Stimulated activated CD8-positive, alpha-beta memory T cell treated with anti-CD3 and anti-CD28 coated beads, Interleukin-2, amount 100 ng/mL, for 48 hours (primary cell): ENCODE results near the gene C2CD4D.
A peak's percentile ranks its signal among the peaks of the same experiment; 100 is the strongest.

Experiments
- DNase-seq, 2 donors: peaks; one replicate each; pipeline ENCODE4 v3.0.0-alpha.2; 2020; ENCODE audit warnings: low read depth in 2 of 2

Gene C2CD4D

GRCh38 chr1:151814971-151815545 is 24.6 kb downstream of the C2CD4D start:
- DNase-seq: no peak

DNA sequence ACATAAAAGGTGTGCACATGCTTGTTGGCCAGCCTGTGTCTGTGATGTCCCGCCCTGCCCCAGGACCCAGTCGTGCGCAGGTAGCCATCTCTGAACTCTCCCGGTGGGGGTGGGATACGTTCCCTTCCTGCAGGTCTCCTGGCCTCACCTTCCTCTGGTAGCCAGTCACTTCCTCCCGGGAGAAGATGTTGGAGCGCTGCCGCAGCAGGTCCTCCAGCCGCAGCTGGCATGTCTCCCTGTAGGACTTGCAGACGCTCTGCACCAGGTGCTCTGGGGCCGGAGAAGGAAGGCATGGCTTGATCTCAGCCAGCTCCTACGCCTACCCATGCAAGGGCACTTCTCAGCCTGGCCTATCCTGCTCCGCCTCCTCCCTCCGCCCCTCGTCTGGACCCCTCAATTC is 25.2 kb downstream of the C2CD4D start:
- no peak for DNase-seq

GRCh38 chr1:151813271-151813977 is 26.2 kb downstream of the C2CD4D start:
- DNase-seq: no peak

GRCh38 chr1:151811181-151811580 is 28.4 kb downstream of the C2CD4D start:
- DNase-seq: no peak

- DNase-seq: no peak
Measured at GRCh38 chr1:151809985-151810556, 29.5 kb downstream of the C2CD4D start.

GRCh38 chr1:151809290-151809984 is 30.2 kb downstream of the C2CD4D start:
- no peak for DNase-seq

- DNase-seq: no peak
Measured at GRCh38 chr1:151807766-151808165, 31.9 kb downstream of the C2CD4D start.

DNA sequence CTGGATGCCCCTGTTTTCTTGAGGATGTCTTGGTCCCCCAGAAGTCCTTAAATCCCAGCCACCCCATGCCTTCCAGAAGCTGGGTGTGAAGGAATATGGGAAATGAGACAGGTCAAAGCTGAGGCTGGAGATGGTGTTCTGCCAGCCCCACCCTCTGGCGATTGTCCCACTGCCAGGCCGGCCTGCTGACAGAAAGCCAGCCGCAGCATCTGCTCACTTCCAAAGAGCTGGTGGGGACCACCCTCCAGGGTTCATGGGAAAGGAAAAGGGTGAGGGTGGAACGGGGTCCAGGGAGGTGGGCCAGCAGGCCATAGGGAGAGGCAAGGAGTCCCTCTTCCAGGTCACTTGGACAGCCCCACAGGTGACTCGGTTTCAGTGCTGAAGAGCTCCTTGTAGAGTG is 32.5 kb downstream of the C2CD4D start:
- DNase-seq: no peak

DNA sequence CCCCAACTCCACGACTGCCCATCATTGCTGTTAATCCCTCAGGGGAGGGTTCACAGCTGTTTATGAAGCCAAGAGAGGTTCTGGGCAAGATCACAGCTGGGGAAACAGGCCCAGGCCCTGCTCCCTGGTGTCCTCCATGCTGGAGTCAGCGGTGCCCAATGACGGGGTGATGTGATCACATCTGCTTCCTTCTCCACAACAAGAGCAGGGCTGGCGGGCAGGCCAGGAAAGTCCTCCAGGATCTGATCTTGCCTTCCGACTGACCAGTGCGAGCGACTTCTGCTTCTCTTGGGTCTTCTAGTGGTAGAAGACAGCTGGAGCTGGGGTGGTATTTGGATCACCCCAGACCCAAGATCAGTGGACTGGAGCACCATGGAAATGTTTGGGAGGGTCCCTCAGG is 33.5 kb downstream of the C2CD4D start:
- no peak for DNase-seq

GRCh38 chr1:151805066-151805820 is 34.4 kb downstream of the C2CD4D start, which contains the start of gene LINGO4:
Gene LINGO4 (minus strand): TSS chr1:151805419. CDS start chr1:151802704, 2,715 bp downstream.
- no peak for DNase-seq

DNA sequence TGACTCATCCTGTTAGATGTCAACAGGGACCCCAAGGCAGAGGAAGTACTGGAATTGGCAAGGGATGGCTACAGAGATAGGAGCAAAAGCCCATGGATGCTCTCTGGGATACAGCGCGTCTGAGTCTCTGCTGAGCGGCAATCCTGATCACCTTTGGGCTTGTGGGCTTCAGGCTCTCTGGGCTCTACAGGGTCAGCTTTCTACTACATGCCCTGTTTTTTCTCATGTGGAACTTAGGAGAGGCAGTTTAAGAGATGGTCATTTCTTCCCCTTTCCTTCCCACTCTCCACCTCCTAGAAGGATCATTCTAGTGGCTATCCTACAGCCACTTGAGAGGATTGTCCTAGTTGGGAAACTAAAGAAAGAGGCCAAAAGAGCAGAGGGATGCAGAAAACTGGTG is 35.7 kb downstream of the C2CD4D start:
- no peak for DNase-seq

DNA sequence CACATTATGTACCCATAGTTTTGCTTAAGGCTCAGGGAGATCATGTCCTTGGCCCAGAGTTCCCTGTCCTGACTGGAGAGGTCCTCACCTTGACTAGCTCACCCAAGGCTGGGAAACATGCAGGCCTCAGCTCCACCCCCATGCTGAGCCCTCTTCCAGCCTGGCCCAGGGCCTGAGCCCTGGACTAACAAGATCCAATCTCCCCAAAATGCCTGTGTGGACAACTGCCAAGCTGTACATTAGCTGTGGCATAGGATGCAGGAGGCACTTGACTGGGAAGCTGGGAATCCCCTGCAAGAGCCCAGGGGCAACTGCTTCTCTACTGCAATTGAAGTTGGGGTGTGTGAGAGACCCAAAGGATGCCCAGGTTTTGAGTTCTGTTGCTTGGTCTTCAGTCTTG is 36.5 kb downstream of the C2CD4D start:
- DNase-seq: no peak

DNA sequence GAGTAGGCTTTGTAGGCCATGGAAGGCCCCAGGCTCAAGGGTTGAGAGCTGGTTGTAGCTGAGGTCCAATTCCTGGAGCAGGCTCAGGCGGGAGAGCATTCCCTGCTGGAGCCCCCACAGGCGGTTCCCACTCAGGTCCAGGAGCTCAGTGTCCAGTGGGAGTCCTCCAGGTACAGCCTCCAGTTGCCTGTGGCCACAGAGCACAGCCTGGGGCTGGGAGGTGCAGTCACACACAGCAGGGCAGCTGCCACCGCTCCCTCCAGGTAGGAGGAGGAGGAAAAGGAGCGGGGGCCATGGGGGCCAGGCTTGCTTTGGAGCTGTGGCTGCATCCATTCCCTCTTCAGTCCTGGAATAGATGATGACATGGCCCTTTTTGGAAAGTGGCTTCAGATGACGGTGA is 37.2 kb downstream of the C2CD4D start:
- no peak for DNase-seq

DNA sequence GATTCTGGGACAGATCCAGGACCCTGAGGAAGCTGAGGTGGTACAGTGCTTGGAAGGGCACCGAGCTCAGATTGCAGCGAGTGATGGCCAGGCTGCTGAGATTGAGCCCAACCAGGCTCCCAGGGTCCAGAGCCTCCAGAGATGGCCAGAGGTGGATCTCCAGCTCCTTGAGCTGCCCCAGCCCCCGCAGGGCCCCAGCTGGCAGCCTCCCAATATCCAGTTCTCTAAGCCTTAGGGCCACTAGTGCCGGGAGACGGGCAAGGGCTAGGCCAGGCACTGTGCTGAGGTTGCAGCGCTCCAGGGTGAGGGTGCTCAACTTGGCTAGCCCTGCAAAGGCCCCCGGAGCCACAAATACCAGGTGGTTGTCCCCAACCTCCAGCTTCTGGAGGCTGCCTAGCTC is 37.8 kb downstream of the C2CD4D start:
- no peak for DNase-seq

DNA sequence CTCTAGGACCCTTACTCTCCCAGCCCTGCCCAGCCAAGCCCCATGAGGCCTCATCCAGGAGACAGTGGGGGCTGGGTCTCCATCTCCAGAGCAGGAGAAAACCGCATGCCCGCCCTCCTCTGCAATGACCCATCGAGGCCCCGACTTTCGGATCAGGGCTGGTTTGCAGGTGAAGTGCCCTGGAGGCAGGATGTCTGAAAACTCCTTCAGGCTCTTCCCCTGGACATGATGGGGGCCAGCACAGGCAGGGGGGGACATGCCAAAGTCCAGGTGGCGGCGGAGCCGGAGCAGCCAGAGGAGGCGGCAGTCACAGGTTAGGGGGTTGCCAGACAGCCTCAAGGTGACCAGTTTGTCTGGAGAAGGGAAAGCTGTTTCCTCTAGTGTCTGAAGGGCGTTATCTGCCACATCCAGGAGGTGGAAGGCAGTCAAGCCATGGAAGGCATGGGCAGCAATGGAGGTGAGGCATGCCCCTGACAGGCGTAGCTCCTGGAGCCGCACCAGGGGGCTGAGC is 38.3 kb downstream of the C2CD4D start:
- DNase-seq: no peak

DNA sequence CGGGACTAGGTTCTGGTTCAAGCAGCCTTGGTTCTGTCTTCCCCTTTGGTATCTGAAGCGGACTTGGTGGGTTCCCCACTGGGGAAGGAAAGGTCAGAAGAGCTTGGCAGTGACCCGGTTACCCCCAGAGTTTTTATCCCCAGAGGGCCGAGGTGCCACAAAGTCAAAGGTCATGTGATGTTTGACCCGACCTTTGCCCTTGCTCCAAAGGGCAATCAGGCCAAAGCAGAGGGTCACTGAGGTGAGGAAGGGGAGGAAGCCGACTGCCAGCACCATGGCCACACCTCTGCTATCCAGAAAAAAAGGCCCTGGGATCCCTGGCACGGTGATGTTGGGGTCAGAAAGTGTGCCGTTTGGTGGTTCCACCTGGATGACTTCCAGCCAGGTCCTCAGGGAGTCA is 38.8 kb downstream of the C2CD4D start:
- no peak for DNase-seq

- DNase-seq: no peak
Measured at GRCh38 chr1:151799179-151800022, 40.2 kb downstream of the C2CD4D start.

- DNase-seq: no peak
Measured at GRCh38 chr1:151798571-151798970, 41.0 kb downstream of the C2CD4D start.

- peak in 1 of 2 donors; percentile 6 for DNase-seq
Measured at GRCh38 chr1:151790940-151791651, 48.5 kb downstream of the C2CD4D start.
